Transverse colon (tissue), 4 donors: Measurements from ENCODE around the gene TIAL1. TPM values are rescaled to one million over a fixed set of nuclear protein-coding genes. Genes with fewer than 3 reads are reported as not detected.

Experiments
- DNase-seq: peaks from one replicate; pipeline ENCODE4 v3.0.0-alpha.2; 2019
- H3K27ac ChIP-seq, 4 donors: fragments of 200-600 bp; sonication (generic); 2 replicates each; pipeline ENCODE4 v1.5.1; 2016 to 2018; ENCODE audit warnings: inconsistent platforms in 4 of 4
- H3K27me3 ChIP-seq: fragments of 200-600 bp; sonication (generic); 2 replicates; pipeline ENCODE4 v1.5.1; 2017; ENCODE audit warnings: inconsistent platforms
- H3K36me3 ChIP-seq, 4 donors: fragments of 200-600 bp; sonication (generic); 2 replicates each; pipeline ENCODE4 v1.5.1; 2017 to 2019; ENCODE audit warnings: inconsistent platforms in 4 of 4
- H3K4me1 ChIP-seq, 4 donors: fragments of 200-600 bp; sonication (generic); 2 replicates each; pipeline ENCODE4 v1.5.1; 2017 to 2020; ENCODE audit warnings: inconsistent platforms in 4 of 4
- H3K4me3 ChIP-seq, 4 donors: fragments of 200-600 bp; sonication (generic); 1 replicate in 1 of 4; 2 replicates in 3 of 4; pipeline versions ENCODE4 v1.5.1 to v1.6.1; 2017 to 2019; ENCODE audit warnings: inconsistent platforms in 4 of 4
- H3K9me3 ChIP-seq, 2 donors: fragments of 200-600 bp; sonication (generic); 2 replicates each; pipeline ENCODE4 v1.5.1; 2017 to 2019; ENCODE audit warnings: inconsistent platforms in 2 of 2
- CTCF ChIP-seq, 5 experiments: fragments of 200-600 bp in 3 of 5; fragments of 450-650 bp in 2 of 5; sonication (generic) in 3 of 5; IDR thresholded peaks; 1 replicate in 2 of 5; 2 replicates in 3 of 5; pipeline ENCODE4 v1.5.1; 2016 to 2017; ENCODE audit warnings: antibody characterized with exemption in 5 of 5, inconsistent platforms in 3 of 5, mild to moderate bottlenecking in 2 of 5, moderate library complexity in 1 of 5
- EP300 ChIP-seq: sonication (generic); formaldehyde crosslinking; IDR thresholded peaks from one replicate; pipeline ENCODE4 v1.6.1; 2017; ENCODE audit warnings: antibody characterized with exemption, low read depth
- POLR2A ChIP-seq: fragments of 450-650 bp; IDR thresholded peaks from one replicate; pipeline ENCODE4 v1.6.1; 2016; ENCODE audit warnings: antibody characterized with exemption, mild to moderate bottlenecking, moderate library complexity
- POLR2AphosphoS5 ChIP-seq, 3 donors: sonication (generic); formaldehyde crosslinking; IDR thresholded peaks; one replicate each; pipeline ENCODE4 v1.6.1; 2016; ENCODE audit warnings: antibody characterized with exemption in 3 of 3
- WGBS, 2 donors: methylation state at CpG; one replicate each; pipeline ENCODE4 v1.1.5; 2018; ENCODE audit warnings: low coverage in 1 of 2; 5-methylcytosine and 5-hydroxymethylcytosine counted together
- in situ Hi-C, 4 donors: fragments of 200-750 bp; cut with MboI; loops; one replicate each; pipeline versions ENCODE4 v1.15.0 to v1.15.1; 2017; ENCODE audit warnings: low sequenced_read_pairs in 3 of 4, low pct_ligation_motif_present in 1 of 4, low pct_unique_long_range_greater_than_20kb in 1 of 4
- intact Hi-C: fragments of 100-400 bp; cut with DNase I; formaldehyde crosslinking; loops from one replicate; pipeline ENCODE4 v1.15.1; 2023; ENCODE audit warnings: low total_unique reads
- total RNA-seq, 4 donors: library from RNA; depleted of rRNA; stranded (reverse); fragments of >200 nt; gene quantifications; one replicate each; pipeline ENCODE4 v1.1.0, GENCODE V29; 2016

Gene TIAL1
- total RNA-seq, 4 donors from 2014 or later, result 35.2 to 117 (median 66.7) TPM

DNA sequence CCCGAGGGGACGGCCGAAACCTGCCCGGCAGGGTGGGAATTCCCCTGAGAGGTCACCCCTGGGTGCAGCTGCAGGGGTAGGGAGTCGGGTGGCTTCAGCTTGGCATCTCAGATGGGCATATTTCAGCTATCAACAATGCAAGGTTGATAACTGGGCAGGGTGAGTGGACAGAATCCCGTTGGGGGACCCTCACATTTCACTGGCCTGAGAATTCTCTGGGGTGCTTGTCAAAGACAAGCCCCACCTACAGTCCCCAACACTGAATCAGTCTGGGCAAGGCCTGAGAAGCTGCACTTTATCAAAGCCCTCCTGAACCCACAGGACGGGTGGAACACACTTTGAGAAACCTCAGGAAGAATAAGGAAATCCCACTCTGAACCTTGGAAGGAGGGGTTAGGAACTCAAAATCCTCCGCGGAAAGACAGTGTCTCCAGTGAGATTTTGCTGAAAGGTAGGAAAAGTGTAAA, 57.4 kb downstream of the TIAL1 start:
- H3K27ac ChIP-seq, result peak overlapping the region; percentile 86 to 95 (median 91)

GRCh38 chr10:119538632-119539358, 58.0 kb downstream of the TIAL1 start:
- H3K36me3 ChIP-seq, result no peaks in the 10 kb centered on the region
- intact Hi-C loops (no loop called here), in situ Hi-C loops (no loop called here)
- H3K4me1 ChIP-seq, result peaks cover 28 to 71% (median 44%) of the 10 kb centered on the region in 4 donors
- H3K4me3 ChIP-seq, result peak overlapping the region in 1 of 4 donors; percentile 20
- no peaks in the 10 kb centered on the region for H3K27me3 ChIP-seq
- DNase-seq, result no peak
- H3K9me3 ChIP-seq, result no peaks in the 10 kb centered on the region
- 39% methylated on average over 9 of the region's 9 CpGs; no CpG with 5 or more reads in 1 of the 2 donors for WGBS, 2 donors
- TF ChIP-seq CTCF (IDR thresholded peaks at IDR 0.05), result no peak
- no peak for TF ChIP-seq POLR2A
- no peak for TF ChIP-seq POLR2AphosphoS5 (IDR thresholded peaks at IDR 0.05)
- TF ChIP-seq EP300, result no peak
- H3K27ac ChIP-seq, result peak overlapping the region; percentile 86 to 95 (median 91)

More for the DNA sequence above, 57.4 kb downstream of the TIAL1 start:
- no peak for TF ChIP-seq POLR2A
- TF ChIP-seq POLR2AphosphoS5 (IDR thresholded peaks at IDR 0.05), result no peak
- TF ChIP-seq EP300, result no peak
- no peak for TF ChIP-seq CTCF (IDR thresholded peaks at IDR 0.05)
- Histone ChIP-seq H3K9me3 (no peaks in the 10 kb centered on the region), H3K36me3 (no peaks in the 10 kb centered on the region), H3K4me3 (peak overlapping the region in 1 of 4 donors; percentile 20), H3K4me1 (peaks cover 29 to 73% (median 46%) of the 10 kb centered on the region in 4 donors), H3K27me3 (no peaks in the 10 kb centered on the region)
- WGBS, 2 donors, result 40% methylated on average over 9 of the region's 9 CpGs; no CpG with 5 or more reads in 1 of the 2 donors
- intact Hi-C loops (no loop called here), in situ Hi-C loops (no loop called here)
- DNase-seq, result no peak

DNA sequence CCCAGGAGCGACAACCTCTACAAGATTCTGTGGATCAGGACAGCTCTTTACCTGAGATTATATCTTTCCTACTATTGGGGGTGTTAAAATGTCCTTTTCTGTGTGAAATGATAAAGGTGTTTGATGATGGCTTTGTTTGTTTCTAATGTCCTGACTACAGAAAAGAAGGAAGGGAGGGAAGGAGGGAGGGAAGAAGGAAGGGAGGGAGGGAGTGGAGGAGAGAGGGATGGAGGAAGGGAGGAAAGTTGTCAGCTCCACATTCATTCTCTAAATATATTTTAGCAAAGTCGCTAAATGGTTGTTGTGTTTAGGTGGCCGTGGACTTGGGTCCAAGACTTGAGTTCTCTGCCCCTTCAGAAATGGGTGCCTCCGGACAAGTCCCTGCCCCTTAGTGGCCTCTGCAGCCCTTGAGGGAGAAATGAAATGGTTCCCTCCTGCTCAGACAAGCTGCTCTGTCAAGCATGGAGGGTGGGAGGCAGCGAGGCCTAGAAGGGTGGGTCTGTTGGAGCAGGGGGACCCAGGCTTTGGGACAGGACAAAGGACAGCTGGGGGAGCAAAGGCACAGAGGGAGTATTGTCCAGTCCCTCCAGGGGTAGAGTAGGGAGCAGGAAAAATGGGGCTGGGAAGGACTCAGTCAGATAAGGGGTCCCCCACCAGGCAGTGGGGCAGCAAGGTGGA, 58.7 kb downstream of the TIAL1 start:
- in situ Hi-C loops (no loop called here), intact Hi-C loops (no loop called here)
- DNase-seq, result no peak
- peak overlapping the region; percentile 86 to 95 (median 91) for H3K27ac ChIP-seq
- peak overlapping the region in 1 of 4 donors; percentile 20 for H3K4me3 ChIP-seq
- H3K27me3 ChIP-seq, result no peaks in the 10 kb centered on the region
- H3K36me3 ChIP-seq, result no peaks in the 10 kb centered on the region
- no peaks in the 10 kb centered on the region for H3K9me3 ChIP-seq
- H3K4me1 ChIP-seq, result peaks cover 21 to 71% (median 38%) of the 10 kb centered on the region in 4 donors
- TF ChIP-seq POLR2A, result no peak
- no peak for TF ChIP-seq POLR2AphosphoS5 (IDR thresholded peaks at IDR 0.05)
- no peak for TF ChIP-seq CTCF (IDR thresholded peaks at IDR 0.05)
- TF ChIP-seq EP300, result no peak
- 71 to 74% methylated on average over 4 to 5 of the region's 5 CpGs for WGBS, 2 donors

DNA sequence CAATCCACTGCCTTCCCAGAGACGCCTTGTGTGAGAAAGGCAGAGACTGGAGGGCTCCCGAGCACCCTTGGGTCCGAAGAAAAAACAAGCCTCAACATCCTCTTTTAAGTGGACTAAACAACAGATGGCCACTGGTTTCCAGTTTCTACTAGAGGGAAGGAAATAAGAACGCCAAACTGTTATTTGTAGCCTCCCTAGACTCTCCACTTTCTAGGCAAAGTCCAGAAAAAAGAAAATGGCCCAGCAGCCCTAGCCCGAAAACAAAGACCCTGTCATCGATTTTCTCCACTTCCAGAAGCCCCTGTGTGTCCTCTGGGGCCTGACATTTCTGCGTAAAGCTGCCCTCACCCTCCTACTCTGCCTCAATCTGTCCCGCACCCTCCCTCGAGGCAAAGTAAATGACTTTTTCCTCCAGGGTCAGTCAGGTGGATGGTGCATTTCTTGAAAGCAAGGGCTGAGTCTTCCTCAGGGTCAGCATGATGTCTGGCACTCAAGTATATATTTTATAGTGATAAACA, 60.2 kb downstream of the TIAL1 start:
- TF ChIP-seq POLR2AphosphoS5 (IDR thresholded peaks at IDR 0.05) (no peak), CTCF (IDR thresholded peaks at IDR 0.05) (no peak), POLR2A (no peak), EP300 (no peak)
- in situ Hi-C loops, result no loop called here
- intact Hi-C loops, result no loop called here

More for the DNA sequence above, 60.2 kb downstream of the TIAL1 start:
- Histone ChIP-seq H3K4me3 (no peak overlapping the region), H3K9me3 (no peaks in the 10 kb centered on the region), H3K27me3 (no peaks in the 10 kb centered on the region), H3K4me1 (peaks cover 21 to 85% (median 44%) of the 10 kb centered on the region in 4 donors), H3K36me3 (no peaks in the 10 kb centered on the region), H3K27ac (peak overlapping the region; percentile 86 to 95 (median 91))
- WGBS, 2 donors, result 88 to 100% methylated on average over 2 to 9 of the region's 9 CpGs
- DNase-seq, result no peak
